22Rv1 (cell line): ENCODE results near the gene COL4A6.

Experiments
- ZFX ChIP-seq: fragments of 450-650 bp; IDR thresholded peaks from 2 replicates; pipeline ENCODE4 v1.6.1; 2017; ENCODE audit warnings: antibody characterized with exemption, borderline replicate concordance
- TF ChIP-seq, protein P1 (sequence below): fragments of 450-650 bp; IDR thresholded peaks from 2 replicates; pipeline ENCODE4 v1.5.1; 2017; ENCODE audit warnings: mild to moderate bottlenecking

DNA sequence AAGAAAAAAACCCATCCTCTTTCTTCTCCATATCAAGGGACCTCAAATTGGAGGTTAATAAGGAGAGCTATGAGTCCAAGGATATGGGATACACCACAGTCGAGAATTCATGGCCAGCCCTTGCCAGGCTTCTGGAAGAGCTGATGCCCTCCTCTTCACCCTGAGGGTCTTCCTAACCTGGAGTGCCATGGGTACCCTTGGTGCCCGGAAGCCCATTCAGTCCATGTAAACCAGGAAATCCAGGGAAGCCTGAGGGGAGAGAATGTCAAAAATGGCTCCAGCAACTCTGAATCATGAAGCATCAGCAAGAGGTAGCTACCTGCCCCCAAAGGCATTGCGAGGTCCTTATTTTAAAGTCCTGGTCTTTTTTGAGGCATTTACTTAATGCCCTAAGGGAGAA, 268.5 kb downstream of the COL4A6 start:
- TF ChIP-seq, protein P1, sequence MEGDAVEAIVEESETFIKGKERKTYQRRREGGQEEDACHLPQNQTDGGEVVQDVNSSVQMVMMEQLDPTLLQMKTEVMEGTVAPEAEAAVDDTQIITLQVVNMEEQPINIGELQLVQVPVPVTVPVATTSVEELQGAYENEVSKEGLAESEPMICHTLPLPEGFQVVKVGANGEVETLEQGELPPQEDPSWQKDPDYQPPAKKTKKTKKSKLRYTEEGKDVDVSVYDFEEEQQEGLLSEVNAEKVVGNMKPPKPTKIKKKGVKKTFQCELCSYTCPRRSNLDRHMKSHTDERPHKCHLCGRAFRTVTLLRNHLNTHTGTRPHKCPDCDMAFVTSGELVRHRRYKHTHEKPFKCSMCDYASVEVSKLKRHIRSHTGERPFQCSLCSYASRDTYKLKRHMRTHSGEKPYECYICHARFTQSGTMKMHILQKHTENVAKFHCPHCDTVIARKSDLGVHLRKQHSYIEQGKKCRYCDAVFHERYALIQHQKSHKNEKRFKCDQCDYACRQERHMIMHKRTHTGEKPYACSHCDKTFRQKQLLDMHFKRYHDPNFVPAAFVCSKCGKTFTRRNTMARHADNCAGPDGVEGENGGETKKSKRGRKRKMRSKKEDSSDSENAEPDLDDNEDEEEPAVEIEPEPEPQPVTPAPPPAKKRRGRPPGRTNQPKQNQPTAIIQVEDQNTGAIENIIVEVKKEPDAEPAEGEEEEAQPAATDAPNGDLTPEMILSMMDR = no peak
- no peak for TF ChIP-seq ZFX
